ENCODE data around the gene TAP2. TPM values are rescaled to one million over a fixed set of nuclear protein-coding genes. Genes with fewer than 3 reads are reported as not detected.
"Not testable (repeated sequence)": the region's sequence is repeated elsewhere in the genome, so short reads cannot be mapped to it uniquely, and the experiment has no call there.

Gene TAP2
- total RNA-seq, 1 donor from 2014 or later: 45.8 TPM

DNA sequence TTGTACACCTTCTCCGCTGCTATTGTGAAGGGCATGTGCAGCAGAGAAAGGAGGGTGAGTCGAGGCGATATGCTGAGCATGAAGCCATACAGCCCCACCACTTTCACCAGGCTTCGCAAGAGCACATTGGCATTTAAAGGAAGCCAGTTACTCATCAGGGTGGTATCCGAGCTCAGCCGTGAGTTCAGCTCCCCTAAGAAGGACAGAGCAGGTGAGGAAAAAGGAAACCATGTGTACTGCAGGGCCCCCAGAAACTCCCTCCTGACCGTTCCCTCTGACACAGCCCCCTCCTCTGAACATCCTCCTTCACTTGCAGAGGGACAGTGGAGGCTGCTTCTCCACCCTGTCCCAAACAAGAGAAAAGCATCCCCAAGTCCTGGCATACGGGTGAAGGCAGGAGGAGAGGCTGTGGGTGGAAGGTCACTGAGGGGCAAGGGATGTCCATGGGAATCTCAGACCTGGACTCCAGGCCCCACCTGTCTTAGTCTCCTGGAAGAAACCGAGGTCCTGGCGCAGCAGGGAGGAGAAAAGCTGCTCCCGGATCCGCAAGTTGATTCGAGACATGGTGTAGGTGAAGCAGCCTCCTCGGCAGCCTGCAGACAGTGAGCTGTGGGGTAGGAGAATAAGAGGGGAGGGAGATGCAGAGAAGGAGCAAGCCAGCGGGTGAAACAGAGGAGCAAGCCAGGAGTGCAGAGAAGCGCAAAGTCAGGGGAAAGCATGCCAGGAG is 3.2 kb downstream of the TAP2 start:
- no peak for DNase-seq (ENCODE audit: low spot score)

GRCh38 chr6:32833664-32834063 is 4.9 kb downstream of the TAP2 start:
- no peak for DNase-seq (ENCODE audit: low spot score)

GRCh38 chr6:32832535-32832934 is 6.0 kb downstream of the TAP2 start:
- DNase-seq (ENCODE audit: low spot score): no peak

GRCh38 chr6:32830936-32831335 is 7.6 kb downstream of the TAP2 start:
- no peak for DNase-seq (ENCODE audit: low spot score)

- DNase-seq (ENCODE audit: low spot score): no peak
Observed at GRCh38 chr6:32830017-32830416, 8.5 kb downstream of the TAP2 start.

GRCh38 chr6:32829495-32829894 is 9.0 kb downstream of the TAP2 start:
- no peak for DNase-seq (ENCODE audit: low spot score)

GRCh38 chr6:32827025-32827424 is 11.5 kb downstream of the TAP2 start:
- no peak for DNase-seq (ENCODE audit: low spot score)

GRCh38 chr6:32825966-32826365 is 12.6 kb downstream of the TAP2 start:
- no peak for DNase-seq (ENCODE audit: low spot score)

DNA sequence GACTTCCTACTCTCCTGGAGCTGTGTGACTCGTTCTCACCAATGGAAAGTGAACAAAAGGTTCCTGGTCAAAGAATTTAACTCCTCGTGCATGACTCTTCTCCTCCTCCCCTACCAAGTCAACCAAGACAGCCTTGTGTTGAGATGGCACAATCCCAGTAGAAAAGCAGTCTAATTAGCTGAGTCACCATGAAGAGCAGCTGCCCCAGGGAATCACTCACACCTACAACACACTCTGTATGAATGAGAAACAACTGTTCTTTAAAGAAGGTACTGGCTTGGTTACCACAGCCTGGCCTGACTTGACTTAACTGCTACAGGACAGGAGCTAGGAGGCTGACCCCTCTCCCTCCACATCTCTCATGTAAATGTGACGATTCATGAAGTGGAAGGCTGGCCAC is 18.8 kb downstream of the TAP2 start:
- no peak for DNase-seq (ENCODE audit: low spot score)

DNA sequence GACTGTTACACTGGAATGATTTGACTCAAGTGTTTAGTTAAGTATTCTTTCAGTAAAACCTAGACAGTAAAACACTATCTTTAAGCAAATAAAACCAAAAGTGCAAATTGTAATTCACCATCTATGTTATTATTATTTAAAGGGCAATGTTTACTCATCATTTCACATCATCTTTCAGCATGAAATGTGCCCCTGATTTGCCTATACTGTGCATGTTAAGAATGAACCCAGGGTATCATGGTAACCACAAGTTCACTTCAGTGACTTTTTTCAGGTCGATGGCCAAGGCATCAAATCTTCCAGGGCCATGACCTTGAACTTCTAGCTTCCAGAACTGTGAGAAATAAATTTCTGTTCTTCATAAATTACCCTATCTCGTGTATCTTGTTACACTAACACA is 19.7 kb downstream of the TAP2 start:
- DNase-seq (ENCODE audit: low spot score): no peak

DNA sequence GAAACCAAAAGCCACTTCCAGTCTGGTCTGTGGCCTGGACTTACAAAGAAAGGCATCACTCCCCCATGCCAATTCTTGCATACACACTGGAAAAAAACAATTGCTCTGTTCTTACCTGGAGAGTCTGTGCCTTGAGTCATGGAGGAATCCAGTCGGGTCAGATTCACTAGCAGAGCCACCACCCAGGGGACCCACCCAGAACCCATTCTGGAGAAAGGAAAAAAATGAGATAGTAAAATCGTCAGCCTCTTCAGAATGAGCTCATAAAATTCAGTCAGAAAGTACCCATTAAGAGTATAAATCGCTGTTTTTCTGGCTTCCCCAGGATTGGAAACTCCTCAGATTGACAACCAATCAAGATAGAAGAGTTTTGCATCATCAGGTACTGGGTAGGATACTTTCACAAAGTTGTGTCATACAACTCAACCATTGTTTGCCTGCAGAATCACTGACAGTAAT is 21.8 kb downstream of the TAP2 start, which contains the start of gene HLA-DOB:
Gene HLA-DOB (minus strand): TSS at position 257 of the 459 bp plus-strand sequence. CDS start 51 bp downstream, at position 206.
- DNase-seq (ENCODE audit: low spot score): no peak

- no peak for DNase-seq (ENCODE audit: low spot score)
Observed at GRCh38 chr6:32815996-32816395, 22.5 kb downstream of the TAP2 start.

DNA sequence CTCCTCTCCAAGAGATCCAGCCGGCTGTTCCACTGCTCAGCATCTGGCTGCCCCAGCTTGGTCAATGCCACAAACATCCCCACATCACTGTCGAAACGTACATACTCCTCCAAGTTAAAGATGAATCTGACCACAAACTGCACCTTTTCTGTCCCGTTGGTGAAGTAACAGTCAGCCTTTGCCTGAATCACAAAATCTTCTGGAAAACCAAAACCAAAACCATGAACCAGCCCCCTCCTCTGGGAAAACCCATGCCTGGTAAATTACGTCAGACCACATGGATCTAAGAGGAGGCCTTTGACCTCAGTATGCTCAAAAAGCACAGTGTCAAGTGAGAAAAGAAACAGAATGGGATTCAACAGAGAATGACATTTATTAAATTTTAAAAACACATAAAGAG is 23.4 kb downstream of the TAP2 start:
- DNase-seq (ENCODE audit: low spot score): no peak

- no peak for DNase-seq (ENCODE audit: low spot score)
Observed at GRCh38 chr6:32814145-32814544, 24.4 kb downstream of the TAP2 start.

DNA sequence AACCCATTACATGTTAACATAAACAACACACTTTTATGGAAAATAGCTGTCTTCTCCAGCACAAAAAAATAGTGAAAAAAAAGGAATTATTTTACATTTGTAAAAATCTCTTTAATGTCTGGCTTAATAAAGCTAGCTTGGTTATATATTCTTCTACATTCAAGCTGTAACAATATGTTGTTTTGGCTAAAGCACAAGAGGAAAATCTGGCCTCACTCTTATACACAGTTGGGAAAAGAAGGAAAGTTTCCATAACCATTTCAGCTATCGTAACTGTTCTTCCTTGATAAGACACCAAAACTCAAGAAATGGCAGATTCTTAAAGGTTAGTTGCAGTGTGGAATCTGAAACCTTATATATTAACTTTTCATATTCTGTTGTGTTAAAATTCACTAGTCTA is 29.4 kb downstream of the TAP2 start:
- DNase-seq (ENCODE audit: low spot score): no peak

DNA sequence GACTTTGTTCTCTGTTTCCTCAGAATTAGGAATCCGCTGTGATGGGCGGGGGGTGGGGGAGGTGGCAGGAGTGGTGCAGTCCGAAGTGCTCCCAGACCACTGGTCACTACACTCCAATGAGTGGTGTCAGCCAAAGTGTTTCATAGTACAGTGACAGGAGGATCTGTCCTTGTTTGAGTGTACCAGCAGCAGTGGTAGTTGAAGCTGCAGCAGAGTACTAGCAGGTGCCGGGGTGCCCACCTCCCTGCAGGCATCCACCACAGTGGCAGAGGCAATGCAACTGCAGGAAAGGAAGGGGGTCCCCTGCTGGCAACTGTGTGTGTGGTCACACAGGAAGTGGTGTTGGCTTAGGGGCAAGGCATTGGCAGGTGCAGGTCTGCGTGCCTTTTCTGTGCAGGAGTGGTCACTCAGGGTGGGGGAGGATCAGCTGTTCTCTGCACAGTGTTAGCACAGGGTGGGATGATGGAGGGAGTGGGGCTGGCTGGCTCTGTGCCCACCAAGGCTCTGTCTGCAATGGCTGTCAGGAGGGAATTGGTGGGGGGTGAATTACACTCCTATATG is 31.4 kb downstream of the TAP2 start:
- no peak for DNase-seq (ENCODE audit: low spot score)

DNA sequence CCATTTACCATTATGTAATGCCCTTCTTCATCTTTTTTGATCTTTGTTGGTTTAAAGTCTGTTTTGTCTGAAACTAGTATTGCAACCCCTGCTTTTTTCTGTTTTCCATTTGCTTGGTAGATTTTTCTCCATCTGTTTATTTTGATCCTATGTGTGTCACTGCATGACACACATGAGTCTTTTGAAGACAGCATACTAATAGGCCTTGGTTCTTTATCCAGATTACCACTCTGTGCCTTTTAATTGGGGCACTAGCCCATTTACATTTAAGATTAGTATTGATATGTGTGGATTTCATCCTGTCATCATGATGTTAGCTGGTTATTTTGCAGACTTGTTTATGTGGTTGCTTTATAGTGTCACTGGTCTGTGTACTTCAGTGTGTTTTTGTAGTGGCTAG is 33.1 kb downstream of the TAP2 start:
- DNase-seq (ENCODE audit: low spot score): not testable (repeated sequence)

DNA sequence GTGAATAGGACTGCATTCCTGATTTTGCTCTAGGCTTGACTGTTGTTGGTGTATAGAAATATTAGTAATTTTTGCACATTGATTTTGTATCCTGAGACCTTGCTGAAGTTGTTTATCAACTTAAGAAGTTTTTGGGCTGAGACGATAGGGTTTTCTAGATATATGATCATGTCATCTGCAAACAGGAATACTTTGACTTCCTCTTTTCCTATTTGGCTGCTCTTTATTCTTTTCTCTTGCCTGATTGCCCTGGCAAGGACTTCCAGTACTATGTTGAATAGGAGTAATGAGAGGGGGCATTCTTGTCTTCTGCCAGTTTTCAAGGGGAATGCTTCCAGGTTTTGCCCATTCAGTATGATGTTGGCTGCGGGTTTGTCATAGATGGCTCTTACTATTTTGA is 35.1 kb downstream of the TAP2 start:
- DNase-seq (ENCODE audit: low spot score): no peak

GRCh38 chr6:32799740-32800139 is 38.8 kb downstream of the TAP2 start:
- DNase-seq (ENCODE audit: low spot score): no peak

DNA sequence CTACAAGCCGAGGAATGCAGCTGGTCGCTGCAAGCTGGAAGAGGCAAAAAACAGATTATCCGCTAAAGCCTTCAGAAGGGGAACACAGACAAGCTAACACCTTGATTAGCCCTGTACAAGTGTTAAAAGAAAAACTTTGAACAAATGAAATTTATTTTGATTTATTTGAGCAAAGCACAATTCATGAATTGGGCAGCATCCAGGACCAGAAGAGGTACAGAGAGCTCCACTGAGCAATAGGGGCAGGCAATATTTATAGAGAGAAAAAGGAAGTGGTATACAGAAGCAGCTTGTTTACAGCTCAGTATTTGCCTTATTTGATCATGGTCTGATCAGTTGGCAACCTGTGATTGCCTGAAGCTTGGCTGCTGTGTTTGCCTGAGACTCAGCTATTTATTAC is 39.4 kb downstream of the TAP2 start:
- no peak for DNase-seq (ENCODE audit: low spot score)

DNA sequence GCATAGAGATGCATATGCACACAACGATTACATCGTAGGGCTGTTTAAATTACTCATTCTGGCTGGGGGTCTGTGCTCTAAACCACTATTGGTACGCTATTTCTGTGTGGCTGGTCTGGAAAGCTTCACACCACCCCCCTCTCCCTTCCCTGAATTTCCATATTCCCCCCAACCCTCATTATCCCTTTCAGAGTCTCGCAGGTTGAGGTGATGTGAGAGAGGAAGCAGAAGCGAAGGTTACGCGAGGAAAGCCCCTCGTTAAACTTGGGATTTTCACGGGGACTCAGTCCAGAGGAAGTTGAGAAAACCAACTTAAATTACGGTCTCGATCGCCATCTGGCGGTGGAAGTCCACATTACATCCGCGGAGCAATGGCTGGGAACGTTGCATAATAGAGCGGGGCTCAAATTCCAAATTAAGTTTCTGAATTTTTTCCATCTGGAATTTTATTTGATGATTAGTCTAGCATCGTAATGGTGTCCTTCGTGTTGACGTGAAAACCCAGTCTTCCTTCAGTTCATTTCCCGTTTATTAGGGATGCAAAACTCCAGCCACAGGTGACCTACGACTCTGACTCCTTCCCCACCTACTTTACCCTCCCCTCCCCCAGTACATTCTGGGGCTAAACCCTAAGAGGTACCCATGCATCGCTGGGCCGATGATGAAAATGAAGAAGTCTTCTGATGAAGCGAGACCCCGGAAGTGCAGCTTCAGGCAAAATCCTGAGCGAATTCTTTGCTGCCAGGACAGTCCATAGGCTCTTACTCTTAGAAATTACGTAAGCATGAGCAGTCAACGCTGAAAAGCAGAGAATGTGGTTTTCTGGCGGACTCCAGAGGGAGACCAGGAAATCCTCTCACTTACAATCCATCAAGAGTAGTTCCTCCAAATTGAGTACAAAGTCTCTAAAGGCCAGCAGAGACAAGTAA is 41.4 kb downstream of the TAP2 start:
- no peak for DNase-seq (ENCODE audit: low spot score)

GRCh38 chr6:32794510-32794909 is 44.0 kb downstream of the TAP2 start:
- DNase-seq (ENCODE audit: low spot score): no peak
